Measurements from ENCODE around the gene ANTXR1. TPM values are rescaled to one million over a fixed set of nuclear protein-coding genes. Genes with fewer than 3 reads are reported as not detected.
A peak's percentile ranks its signal among the peaks of the same experiment; 100 is the strongest.

ANTXR1 gene
- polyA plus RNA-seq, 1 donor from 2014 or later, result not detected

- no peaks in the 10 kb centered on the region for H3K9me3 Mint-ChIP-seq
- no peaks in the 10 kb centered on the region for H3K4me1 Mint-ChIP-seq
- H3K27ac Mint-ChIP-seq, result no peak overlapping the region
- H3K36me3 Mint-ChIP-seq, result peaks cover 2% of the 10 kb centered on the region
- H3K4me3 Mint-ChIP-seq, result no peak overlapping the region
- H3K27me3 Mint-ChIP-seq, result peaks cover 11% of the 10 kb centered on the region
Measured at GRCh38 chr2:68992341-68992740, 20.6 kb upstream of the ANTXR1 start.

- peaks cover 2% of the 10 kb centered on the region for H3K36me3 Mint-ChIP-seq
- H3K27ac Mint-ChIP-seq, result no peak overlapping the region
- H3K9me3 Mint-ChIP-seq, result no peaks in the 10 kb centered on the region
- H3K27me3 Mint-ChIP-seq, result peaks cover 11% of the 10 kb centered on the region
- no peaks in the 10 kb centered on the region for H3K4me1 Mint-ChIP-seq
- H3K4me3 Mint-ChIP-seq, result no peak overlapping the region
Measured at GRCh38 chr2:68992933-68993332, 20.0 kb upstream of the ANTXR1 start.

- Mint-ChIP-seq H3K36me3 (no peaks in the 10 kb centered on the region), H3K27ac (no peak overlapping the region), H3K27me3 (peaks cover 11% of the 10 kb centered on the region), H3K4me1 (no peaks in the 10 kb centered on the region), H3K4me3 (no peak overlapping the region), H3K9me3 (peaks cover 0 to 1% (median 1%) of the 10 kb centered on the region in 3 donors)
Measured at GRCh38 chr2:68993660-68994059, 19.3 kb upstream of the ANTXR1 start.

GRCh38 chr2:68994864-68995263 lies 18.1 kb upstream of the ANTXR1 start:
- no peak overlapping the region for H3K4me3 Mint-ChIP-seq
- H3K4me1 Mint-ChIP-seq, result no peaks in the 10 kb centered on the region
- peaks cover 11% of the 10 kb centered on the region for H3K27me3 Mint-ChIP-seq
- no peaks in the 10 kb centered on the region for H3K36me3 Mint-ChIP-seq
- no peak overlapping the region for H3K27ac Mint-ChIP-seq
- H3K9me3 Mint-ChIP-seq, result peaks cover 0 to 1% (median 1%) of the 10 kb centered on the region in 3 donors

GRCh38 chr2:68995916-68996315 lies 17.1 kb upstream of the ANTXR1 start:
- no peaks in the 10 kb centered on the region for H3K36me3 Mint-ChIP-seq
- H3K4me1 Mint-ChIP-seq, result no peaks in the 10 kb centered on the region
- H3K27me3 Mint-ChIP-seq, result peaks cover 8% of the 10 kb centered on the region
- peak overlapping the region in 1 of 4 donors; percentile 52 for H3K4me3 Mint-ChIP-seq
- H3K9me3 Mint-ChIP-seq, result peaks cover 0 to 1% (median 1%) of the 10 kb centered on the region in 3 donors
- H3K27ac Mint-ChIP-seq, result no peak overlapping the region

GRCh38 chr2:68997401-68997800 lies 15.6 kb upstream of the ANTXR1 start:
- Mint-ChIP-seq H3K27me3 (peaks cover 10% of the 10 kb centered on the region), H3K27ac (no peak overlapping the region), H3K4me3 (no peak overlapping the region), H3K9me3 (peaks cover 2 to 10% (median 4%) of the 10 kb centered on the region in 3 donors), H3K36me3 (peaks cover 2% of the 10 kb centered on the region), H3K4me1 (no peaks in the 10 kb centered on the region)

- Mint-ChIP-seq H3K9me3 (peaks cover 5 to 10% (median 9%) of the 10 kb centered on the region in 3 donors), H3K4me1 (peaks cover 0 to 4% (median 0%) of the 10 kb centered on the region in 3 donors), H3K4me3 (no peak overlapping the region), H3K27me3 (peaks cover 15% of the 10 kb centered on the region), H3K36me3 (peaks cover 4% of the 10 kb centered on the region), H3K27ac (no peak overlapping the region)
Measured at GRCh38 chr2:69001879-69002278, 11.1 kb upstream of the ANTXR1 start.

- no peak overlapping the region for H3K27ac Mint-ChIP-seq
- H3K4me1 Mint-ChIP-seq, result peaks cover 0 to 4% (median 0%) of the 10 kb centered on the region in 3 donors
- peaks cover 4% of the 10 kb centered on the region for H3K36me3 Mint-ChIP-seq
- H3K4me3 Mint-ChIP-seq, result no peak overlapping the region
- H3K27me3 Mint-ChIP-seq, result peaks cover 19% of the 10 kb centered on the region
- peaks cover 4 to 10% (median 8%) of the 10 kb centered on the region in 3 donors for H3K9me3 Mint-ChIP-seq
Measured at GRCh38 chr2:69003731-69004130, 9.2 kb upstream of the ANTXR1 start.

GRCh38 chr2:69007169-69007568 lies 5.8 kb upstream of the ANTXR1 start:
- Mint-ChIP-seq H3K36me3 (peaks cover 6% of the 10 kb centered on the region), H3K9me3 (peaks cover 3 to 9% (median 3%) of the 10 kb centered on the region in 3 donors), H3K27me3 (peaks cover 25% of the 10 kb centered on the region), H3K4me3 (no peak overlapping the region), H3K27ac (no peak overlapping the region), H3K4me1 (peaks cover 0 to 4% (median 0%) of the 10 kb centered on the region in 3 donors)

- no peak overlapping the region for H3K27ac Mint-ChIP-seq
- peaks cover 3% of the 10 kb centered on the region for H3K36me3 Mint-ChIP-seq
- H3K9me3 Mint-ChIP-seq, result peaks cover 0 to 7% (median 0%) of the 10 kb centered on the region in 3 donors
- no peak overlapping the region for H3K4me3 Mint-ChIP-seq
- H3K27me3 Mint-ChIP-seq, result peaks cover 30% of the 10 kb centered on the region
- peaks cover 3 to 5% (median 3%) of the 10 kb centered on the region in 3 donors for H3K4me1 Mint-ChIP-seq
Measured at GRCh38 chr2:69007603-69008002, 5.4 kb upstream of the ANTXR1 start.

- Mint-ChIP-seq H3K4me1 (peaks cover 4 to 14% (median 8%) of the 10 kb centered on the region in 3 donors), H3K27me3 (peaks cover 35% of the 10 kb centered on the region), H3K9me3 (peaks cover 0 to 2% (median 0%) of the 10 kb centered on the region in 3 donors), H3K4me3 (no peak overlapping the region), H3K36me3 (peaks cover 3% of the 10 kb centered on the region), H3K27ac (no peak overlapping the region)
Measured at GRCh38 chr2:69010437-69011194, 2.4 kb upstream of the ANTXR1 start.

- H3K4me1 Mint-ChIP-seq, result peaks cover 4 to 14% (median 8%) of the 10 kb centered on the region in 3 donors
- peak overlapping the region in 1 of 4 donors; percentile 14 for H3K4me3 Mint-ChIP-seq
- H3K9me3 Mint-ChIP-seq, result peaks cover 0 to 2% (median 0%) of the 10 kb centered on the region in 3 donors
- H3K27me3 Mint-ChIP-seq, result peaks cover 35% of the 10 kb centered on the region
- peaks cover 3% of the 10 kb centered on the region for H3K36me3 Mint-ChIP-seq
- no peak overlapping the region for H3K27ac Mint-ChIP-seq
Measured at GRCh38 chr2:69011611-69012157, 1.3 kb upstream of the ANTXR1 start.

- H3K4me3 Mint-ChIP-seq, result peak overlapping the region; percentile 47 to 85 (median 76)
- H3K9me3 Mint-ChIP-seq, result peaks cover 0 to 2% (median 0%) of the 10 kb centered on the region in 3 donors
- peaks cover 42% of the 10 kb centered on the region for H3K27me3 Mint-ChIP-seq
- no peak overlapping the region for H3K27ac Mint-ChIP-seq
- H3K36me3 Mint-ChIP-seq, result peaks cover 3% of the 10 kb centered on the region
- peaks cover 4 to 14% (median 8%) of the 10 kb centered on the region in 3 donors for H3K4me1 Mint-ChIP-seq
Measured at GRCh38 chr2:69012310-69013141, 453 bp upstream of the ANTXR1 start.

- peaks cover 43% of the 10 kb centered on the region for H3K27me3 Mint-ChIP-seq
- peaks cover 4 to 14% (median 8%) of the 10 kb centered on the region in 3 donors for H3K4me1 Mint-ChIP-seq
- peaks cover 3% of the 10 kb centered on the region for H3K36me3 Mint-ChIP-seq
- H3K4me3 Mint-ChIP-seq, result peak overlapping the region in 3 of 4 donors; percentile 25 to 80 (median 77)
- H3K27ac Mint-ChIP-seq, result no peak overlapping the region
- peaks cover 0 to 2% (median 0%) of the 10 kb centered on the region in 3 donors for H3K9me3 Mint-ChIP-seq
Measured at GRCh38 chr2:69013840-69014821, 1.2 kb downstream of the ANTXR1 start.
